Measurements from ENCODE around the gene MTURN. TPM values are rescaled to one million over a fixed set of nuclear protein-coding genes. Genes with fewer than 3 reads are reported as not detected.

MTURN gene
- total and polyA plus RNA-seq, 9 of the 15 experiments (the other 6 are each of a cell fraction or from before 2014, with no cell fraction given): 0.94 to 14.8 (median 6.4) TPM

- TF ChIP-seq ARID4B (CRISPR knock-in tag; IDR thresholded peaks at IDR 0.05): no peak
- no peak for TF ChIP-seq CHAMP1 (IDR thresholded peaks at IDR 0.05)
- TF ChIP-seq HDAC8 (tag; IDR thresholded peaks at IDR 0.05): no peak
Measured at GRCh38 chr7:30116771-30117170, 18.0 kb upstream of the MTURN start (continued).

GRCh38 chr7:30117896-30118295 is 16.9 kb upstream of the MTURN start:
- Histone ChIP-seq H3K4me2 (ENCODE audit: insufficient read depth, low read length) (no peak overlapping the region), H3K9ac (ENCODE audit: insufficient read depth in 1 of 2, low read depth in 2 of 2, low read length in 2 of 2) (no peak overlapping the region), H4K20me1 (replicated peaks; ENCODE audit: control insufficient read depth, insufficient read depth, low read length) (no peaks in the 10 kb centered on the region), H3K27ac (ENCODE audit: extremely low read depth, low read depth, low read length) (no peak overlapping the region), H2AFZ (ENCODE audit: low read depth, low read length) (no peak overlapping the region), H3K79me2 (ENCODE audit: control insufficient read depth, insufficient read depth, low read length) (no peaks in the 10 kb centered on the region; the same call in 2 of the 3 replicates), H3K27me3 (ENCODE audit: control insufficient read depth in 2 of 2, insufficient read depth in 2 of 2, low read length in 2 of 2) (no peaks in the 10 kb centered on the region), H3K36me3 (ENCODE audit: control insufficient read depth, insufficient read depth, low read length) (no peaks in the 10 kb centered on the region; the same call in 2 of the 3 replicates), H3K9me3 (replicated peaks; ENCODE audit: control insufficient read depth, insufficient read depth, low read depth, low read length) (peaks cover 11% of the 10 kb centered on the region), H3K9me1 (ENCODE audit: control insufficient read depth, insufficient read depth, low read length) (no peaks in the 10 kb centered on the region), H3K4me1 (replicated peaks in 1 of 2; ENCODE audit: control insufficient read depth in 2 of 2, insufficient read depth in 2 of 2, low read length in 2 of 2) (no peaks in the 10 kb centered on the region), H3K4me3 (no peak overlapping the region)
- no peak for DNase-seq (ENCODE audit: extremely low read depth in 1 of 4, low spot score in 3 of 4)
- CTCF ChIA-PET (ENCODE audit: low intra/inter-chr PET ratio): no interaction called here
- POLR2A ChIA-PET: interaction anchor here (0.8 to 0.9 kb wide), 2 partner anchors 15 to 91 kb away, joined by 3 read pairs; partner anchors contain the start of gene FKBP14
- in situ Hi-C loops (cut with MboI) (no loop called here), intact Hi-C loops (cut with micrococcal nuclease) (no loop called here)
- TF ChIP-seq KDM1A (IDR thresholded peaks at IDR 0.05): no peak
- TF ChIP-seq ELF1 (tag; IDR thresholded peaks at IDR 0.05): no peak
- TF ChIP-seq HOMEZ (CRISPR knock-in tag; IDR thresholded peaks at IDR 0.05): no peak
- no peak for TF ChIP-seq PML (IDR thresholded peaks at IDR 0.05; ENCODE audit: low read length)
- TF ChIP-seq RAD51 (IDR thresholded peaks at IDR 0.05; ENCODE audit: borderline replicate concordance, low read depth): no peak
- no peak for TF ChIP-seq EZH2 (IDR thresholded peaks at IDR 0.05; ENCODE audit: borderline replicate concordance, low read depth, low read length)
- FAIRE-seq: no peak
- WGBS (ENCODE audit: insufficient coverage, low coverage, missing lambda C conversion rate): 29% methylated on average over 4 of the region's 4 CpGs
- no TSS peak for BruUV-seq (replicated peaks)
- no peak for ATAC-seq
